HepG2 (cell line): Measurements from ENCODE around the gene ZMYM3. TPM values are rescaled to one million over a fixed set of nuclear protein-coding genes. Genes with fewer than 3 reads are reported as not detected.

Experiments used
- ATAC-seq: fragments of 200-7000 bp; cut with Tn5 transposase; 3 replicates; pipeline ENCODE4 v1.9.1; 2020; ENCODE audit warnings: mild to moderate bottlenecking, moderate library complexity
- Bru-seq: library from RNA; stranded (reverse); fragments of 400-500 nt; gene quantifications from one replicate; lab custom pipeline; 2021; lab: Mats Ljungman, UMichigan
- BruChase-seq, 2 experiments: library from RNA; stranded (reverse); fragments of 400-500 nt; gene quantifications; one replicate each; lab custom pipeline; 2021; lab: Mats Ljungman, UMichigan
- BruUV-seq: library from RNA; stranded (reverse); fragments of 400-500 nt; replicated peaks from 2 replicates; lab custom pipeline; 2021; lab: Mats Ljungman, UMichigan
- CTCF ChIA-PET: fragments of 300-600 bp; formaldehyde crosslinking; extraction: SDS; loops from one replicate; lab custom pipeline; 2021; ENCODE audit warnings: low total read pairs, inconsistent platforms, low intra/inter-chr PET ratio; lab: Yijun Ruan, JAX
- POLR2A ChIA-PET: fragments of 350-600 bp; sonication (Branson Sonifier 250); formaldehyde crosslinking; loops from one replicate; lab custom pipeline; 2020; ENCODE audit warnings: antibody characterized with exemption, inconsistent platforms; lab: Yijun Ruan, JAX
- DNase-seq: peaks from one replicate; pipeline ENCODE4 v3.0.0-alpha.2; 2015; ENCODE audit warnings: low spot score
- FAIRE-seq: peaks from 3 replicates; lab custom pipeline; 2011; peaks lifted over from hg19 to GRCh38; lab: Jason Lieb, UNC
- H2AFZ ChIP-seq: one replicate; pipeline ENCODE4 v1.6.1; 2011; ENCODE audit warnings: low read length, inconsistent platforms
- H3K27ac ChIP-seq: fragments of 300-600 bp; 3 replicates; pipeline ENCODE4 v1.8.0; 2011; ENCODE audit warnings: mixed run types, mild to moderate bottlenecking, mixed read lengths, low read length, inconsistent platforms; ENCODE audit not compliant: insufficient read depth; ENCODE audit errors: extremely low read length
- H3K27me3 ChIP-seq, 2 experiments: fragments of 200-600 bp in 1 of 2; 2 replicates in 1 of 2; 3 replicates in 1 of 2; pipeline versions ENCODE4 v1.6.0 to v1.8.0; 2011; ENCODE audit warnings: low read length in 2 of 2, mild to moderate bottlenecking in 2 of 2, moderate library complexity in 2 of 2, inconsistent platforms in 1 of 2; ENCODE audit not compliant: insufficient read depth in 2 of 2, control insufficient read depth in 1 of 2
- H3K36me3 ChIP-seq, 2 experiments: fragments of 200-600 bp in 1 of 2; replicated peaks in 1 of 2; 2 replicates in 1 of 2; 3 replicates in 1 of 2; pipeline versions ENCODE4 v1.5.1 to v1.8.0; 2011; ENCODE audit warnings: low read length in 2 of 2, inconsistent platforms in 1 of 2; ENCODE audit not compliant: insufficient read depth in 2 of 2, control insufficient read depth in 1 of 2
- H3K4me1 ChIP-seq: 2 replicates; pipeline ENCODE4 v1.5.1; 2012; ENCODE audit warnings: low read length, inconsistent platforms; ENCODE audit not compliant: insufficient read depth
- H3K4me2 ChIP-seq: 2 replicates; pipeline ENCODE4 v1.6.0; 2011; ENCODE audit warnings: low read depth, low read length, inconsistent platforms
- H3K4me3 ChIP-seq, 3 experiments: fragments of 200-600 bp in 1 of 3; sonication (generic), shearing (Covaris generic) in 1 of 3; replicated peaks in 1 of 3; 2 replicates each; pipeline ENCODE4 v1.5.1; 2011 to 2016; ENCODE audit warnings: low read length in 3 of 3, inconsistent platforms in 2 of 3, low read depth in 2 of 3, mild to moderate bottlenecking in 2 of 3, control low read depth in 1 of 3, mixed read lengths in 1 of 3; ENCODE audit not compliant: insufficient read depth in 1 of 3
- H3K79me2 ChIP-seq: one replicate; pipeline ENCODE4 v1.6.1; 2011; ENCODE audit warnings: low read length, inconsistent platforms; ENCODE audit not compliant: insufficient read depth
- H3K9ac ChIP-seq: 2 replicates; pipeline ENCODE4 v1.6.0; 2011; ENCODE audit warnings: mild to moderate bottlenecking, low read depth, low read length, inconsistent platforms; ENCODE audit not compliant: insufficient read depth
- H3K9me3 ChIP-seq: 2 replicates; pipeline ENCODE4 v1.5.1; 2012; ENCODE audit warnings: mild to moderate bottlenecking, low read length
- H4K20me1 ChIP-seq: 2 replicates; pipeline ENCODE4 v1.6.0; 2011; ENCODE audit warnings: inconsistent platforms, mild to moderate bottlenecking, low read length, moderate library complexity; ENCODE audit not compliant: insufficient read depth
- ARNTL ChIP-seq: sonication (generic); formaldehyde crosslinking; IDR thresholded peaks from 2 replicates; pipeline ENCODE4 v1.4.0; 2020; ENCODE audit warnings: mild to moderate bottlenecking, missing genetic modification reagents
- HNF4G ChIP-seq, 2 experiments: sonication (generic) in 1 of 2; formaldehyde crosslinking in 1 of 2; IDR thresholded peaks; 2 replicates each; pipeline versions ENCODE4 v1.4.0 to v1.6.1; 2011 to 2020; ENCODE audit warnings: borderline replicate concordance in 2 of 2, low read depth in 2 of 2, mild to moderate bottlenecking in 2 of 2, low read length in 1 of 2, missing genetic modification reagents in 1 of 2, moderate library complexity in 1 of 2
- KAT7 ChIP-seq: IDR thresholded peaks from 2 replicates; pipeline ENCODE4 v1.6.1; 2018; ENCODE audit warnings: borderline replicate concordance, missing compliant biosample characterization
- KDM3A ChIP-seq: IDR thresholded peaks from 2 replicates; pipeline ENCODE4 v1.6.1; 2018; ENCODE audit warnings: low read depth, missing compliant biosample characterization
- MED8 ChIP-seq: sonication (generic); formaldehyde crosslinking; IDR thresholded peaks from 2 replicates; pipeline ENCODE4 v1.8.1; 2023; ENCODE audit warnings: mild to moderate bottlenecking, missing genetic modification reagents; ENCODE audit not compliant: insufficient replicate concordance
- NAIF1 ChIP-seq: sonication (generic); formaldehyde crosslinking; IDR thresholded peaks from 2 replicates; pipeline ENCODE4 v1.5.0; 2020; ENCODE audit warnings: mild to moderate bottlenecking, missing genetic modification reagents, borderline replicate concordance
- ZNF121 ChIP-seq: sonication (generic); formaldehyde crosslinking; IDR thresholded peaks from 2 replicates; pipeline ENCODE4 v1.5.0; 2020; ENCODE audit warnings: mild to moderate bottlenecking, missing genetic modification reagents
- ZNF383 ChIP-seq: sonication (generic); formaldehyde crosslinking; IDR thresholded peaks from 2 replicates; pipeline ENCODE4 v1.4.0; 2020; ENCODE audit warnings: missing genetic modification reagents, mild to moderate bottlenecking, borderline replicate concordance
- ZNF451 ChIP-seq: sonication (generic); formaldehyde crosslinking; IDR thresholded peaks from 2 replicates; pipeline ENCODE4 v1.5.0; 2020; ENCODE audit warnings: mild to moderate bottlenecking, missing genetic modification reagents
- ZNF878 ChIP-seq: sonication (generic); formaldehyde crosslinking; IDR thresholded peaks from 2 replicates; pipeline ENCODE4 v1.8.1; 2023; ENCODE audit warnings: mild to moderate bottlenecking, missing genetic modification reagents, moderate library complexity
- WGBS: methylation state at CpG from one replicate; pipeline ENCODE4 v1.1.6; 2017; ENCODE audit warnings: low lambda C conversion rate; 5-methylcytosine and 5-hydroxymethylcytosine counted together
- in situ Hi-C: cut with HindIII; loops from 2 replicates; pipeline ENCODE4 v1.10.0; 2017; ENCODE audit warnings: low pct_unique_long_range_greater_than_20kb; ENCODE audit not compliant: extremely low pct_ligation_motif_present
- intact Hi-C: fragments of 100-400 bp; cut with micrococcal nuclease; formaldehyde crosslinking; loops from one replicate; pipeline ENCODE4 v1.10.0; 2022; ENCODE audit not compliant: unreplicated experiment
- long read RNA-seq, 2 experiments: library from RNA in 1 of 2; library from polyadenylated mRNA in 1 of 2; stranded (forward) in 1 of 2; unstranded in 1 of 2; transcript quantifications; one replicate each; pipeline ENCODE4 v2.0.0, GENCODE V29; 2019 to 2022
- polyA minus RNA-seq, 3 experiments: library from RNA; depleted of rRNA, polyadenylated mRNA; stranded (reverse); fragments of >200 nt; gene quantifications; 2 replicates each; pipeline ENCODE4 v1.2.3, GENCODE V29; 2011; ENCODE audit warnings: low replicate concordance in 1 of 3
- polyA plus RNA-seq, 8 experiments: library from polyadenylated mRNA; depleted of rRNA in 3 of 8; stranded (reverse) in 7 of 8; unstranded in 1 of 8; fragments of >200 nt; fragmentation: Illumina TruSeq in 4 of 8; extraction: Trizol in 4 of 8; gene quantifications; 2 replicates each; pipeline versions ENCODE4 v1.2.1 to v1.2.3, GENCODE V29; 2011 to 2016; ENCODE audit warnings: low read depth in 4 of 8, missing spikeins in 1 of 8, mixed read lengths in 1 of 8; ENCODE audit not compliant: insufficient read depth in 1 of 8
- total RNA-seq, 5 experiments: library from RNA; depleted of rRNA; stranded (reverse); fragments of >200 nt; fragmentation: Illumina TruSeq; extraction: Trizol; gene quantifications; 2 replicates each; pipeline ENCODE4 v1.2.3, GENCODE V29; 2016; ENCODE audit warnings: low read depth in 1 of 5
- TF ChIP-seq, protein P1 (sequence below): sonication (generic); formaldehyde crosslinking; IDR thresholded peaks from 2 replicates; pipeline ENCODE4 v1.4.0; 2020; ENCODE audit warnings: missing genetic modification reagents
- TF ChIP-seq, protein P2 (sequence below): sonication (generic); formaldehyde crosslinking; IDR thresholded peaks from 2 replicates; pipeline ENCODE4 v1.8.0; 2022; ENCODE audit warnings: mild to moderate bottlenecking, missing genetic modification reagents

The ZMYM3 gene
- 26.4 and 34.7 TPM in 2 replicates for total RNA-seq (2016; rRNA removed; fragmentation: Illumina TruSeq; extraction: Trizol)
- 4.0 and 4.2 TPM in 2 replicates for total RNA-seq (2016; cell fraction: cytosol; rRNA removed; fragmentation: Illumina TruSeq; extraction: Trizol; ENCODE audit: low read depth)
- 26.2 and 32.3 TPM in 2 replicates for total RNA-seq (2016; cell fraction: insoluble cytoplasmic fraction; rRNA removed; fragmentation: Illumina TruSeq; extraction: Trizol)
- total RNA-seq (2016; cell fraction: membrane; rRNA removed; fragmentation: Illumina TruSeq; extraction: Trizol), result 8.5 and 9.0 TPM in 2 replicates
- 27.9 and 28.4 TPM in 2 replicates for total RNA-seq (2016; cell fraction: nucleus; rRNA removed; fragmentation: Illumina TruSeq; extraction: Trizol)
- polyA plus RNA-seq (2011; rRNA removed), result 35.4 and 41.5 TPM in 2 replicates
- polyA plus RNA-seq (2011; cell fraction: cytosol; rRNA removed), result 22.2 and 22.7 TPM in 2 replicates
- polyA plus RNA-seq (2011; cell fraction: nucleus; rRNA removed), result 139 and 141 TPM in 2 replicates
- 34.7 and 36.0 TPM in 2 replicates for polyA plus RNA-seq (2012)
- 1.3 and 1.5 TPM in 2 replicates for polyA plus RNA-seq (2016; cell fraction: cytosol; fragmentation: Illumina TruSeq; extraction: Trizol; ENCODE audit: low read depth)
- 23.8 and 29.3 TPM in 2 replicates for polyA plus RNA-seq (2016; cell fraction: insoluble cytoplasmic fraction; fragmentation: Illumina TruSeq; extraction: Trizol; ENCODE audit: low read depth)
- 3.9 and 4.4 TPM in 2 replicates for polyA plus RNA-seq (2016; cell fraction: membrane; fragmentation: Illumina TruSeq; extraction: Trizol; ENCODE audit: low read depth)
- polyA plus RNA-seq (2016; cell fraction: nucleus; fragmentation: Illumina TruSeq; extraction: Trizol; ENCODE audit: insufficient read depth, low read depth), result 56.0 and 62.2 TPM in 2 replicates
- polyA minus RNA-seq (2011; rRNA and poly(A)+ RNA removed; ENCODE audit: low replicate concordance), result 41.9 and 70.9 TPM in 2 replicates
- 35.6 and 37.1 TPM in 2 replicates for polyA minus RNA-seq (2011; cell fraction: cytosol; rRNA and poly(A)+ RNA removed)
- polyA minus RNA-seq (2011; cell fraction: nucleus; rRNA and poly(A)+ RNA removed), result 37.1 and 49.9 TPM in 2 replicates
- Bru-seq, nascent RNA, result percentile 65 among the genes with signal in this experiment
- BruChase-seq, experiment 1, labeled RNA remaining after a 6-hour chase, result percentile 88 among the genes with signal in this experiment
- BruChase-seq, experiment 2, labeled RNA remaining after a 2-hour chase, result percentile 80 among the genes with signal in this experiment
- long read RNA-seq, experiment 1, partial matches to known transcripts, result 11 of 14 reads
- long read RNA-seq, experiment 1, other reads (novel, unspliced or antisense), result 2 of 14 reads
- long read RNA-seq, experiment 2, full-length matches to known transcripts, result 7 of 41 reads
- long read RNA-seq, experiment 2, partial matches to known transcripts, result 18 of 41 reads
- long read RNA-seq, experiment 2, other reads (novel, unspliced or antisense), result 16 of 41 reads

GRCh38 chrX:71254092-71254963 is at the start of gene ZMYM3:
ZMYM3 (minus strand) TSS chrX:71254140; CDS start chrX:71253255, 885 bp downstream.
- intact Hi-C loops, result loop anchor here (5.0 kb wide), 1 partner anchor 72 kb away; no protein-coding TSS in a partner anchor
- Histone ChIP-seq H3K4me2 (peak within 1 kb of the TSS; percentile 85), H3K4me1 (peaks cover 35% of the 10 kb centered on the region), H3K9ac (peak within 1 kb of the TSS; percentile 80), H3K79me2 (peaks cover 18% of the 10 kb centered on the region), H3K9me3 (no peaks in the 10 kb centered on the region), H3K27me3 (no peaks in the 10 kb centered on the region; a peak in 1 of 5 replicates), H4K20me1 (no peaks in the 10 kb centered on the region), H3K4me3 (peak within 1 kb of the TSS; percentile 76 to 88 (median 83)), H3K36me3 (peaks cover 4 to 7% of the 10 kb centered on the region in 2 experiments; a peak in 2 of 5 replicates), H3K27ac (peak within 1 kb of the TSS; percentile 78), H2AFZ (no peak within 1 kb of the TSS)
- peak; percentile 63 for FAIRE-seq
- peak; percentile 67 for DNase-seq
- CTCF ChIA-PET, result no interaction called here
- peak; percentile 94 for ATAC-seq
- BruUV-seq, result no TSS peak
- POLR2A ChIA-PET, result interaction anchor here (0.6 to 2.4 kb wide), 12 partner anchors 9 to 136 kb away, joined by 3 to 18 read pairs (median 4); partner anchors contain the start of genes MED12, NONO and TAF1
- 2% methylated on average over 16 of the region's 54 CpGs for WGBS
- in situ Hi-C loops, result no loop called here
- TF ChIP-seq ARNTL (CRISPR knock-in tag) (no peak), NAIF1 (CRISPR knock-in tag) (peak; percentile 15; the same call in 1 of the 2 replicates), HNF4G (IDR thresholded peaks at IDR 0.05; ENCODE audit: borderline replicate concordance, low read depth, low read length) (no peak; the same call in 1 of the 2 replicates), HNF4G (CRISPR knock-in tag; IDR thresholded peaks at IDR 0.05; ENCODE audit: borderline replicate concordance, low read depth) (no peak), MED8 (CRISPR knock-in tag) (no peak), KAT7 (CRISPR knock-in tag) (no peak), ZNF121 (CRISPR knock-in tag) (0 out of 2 replicates have a peak, but pooled peaks have one; percentile 22), ZNF451 (no peak), ZNF383 (CRISPR knock-in tag) (no peak), KDM3A (CRISPR knock-in tag) (no peak), ZNF878 (no peak)
- TF ChIP-seq, protein P1, sequence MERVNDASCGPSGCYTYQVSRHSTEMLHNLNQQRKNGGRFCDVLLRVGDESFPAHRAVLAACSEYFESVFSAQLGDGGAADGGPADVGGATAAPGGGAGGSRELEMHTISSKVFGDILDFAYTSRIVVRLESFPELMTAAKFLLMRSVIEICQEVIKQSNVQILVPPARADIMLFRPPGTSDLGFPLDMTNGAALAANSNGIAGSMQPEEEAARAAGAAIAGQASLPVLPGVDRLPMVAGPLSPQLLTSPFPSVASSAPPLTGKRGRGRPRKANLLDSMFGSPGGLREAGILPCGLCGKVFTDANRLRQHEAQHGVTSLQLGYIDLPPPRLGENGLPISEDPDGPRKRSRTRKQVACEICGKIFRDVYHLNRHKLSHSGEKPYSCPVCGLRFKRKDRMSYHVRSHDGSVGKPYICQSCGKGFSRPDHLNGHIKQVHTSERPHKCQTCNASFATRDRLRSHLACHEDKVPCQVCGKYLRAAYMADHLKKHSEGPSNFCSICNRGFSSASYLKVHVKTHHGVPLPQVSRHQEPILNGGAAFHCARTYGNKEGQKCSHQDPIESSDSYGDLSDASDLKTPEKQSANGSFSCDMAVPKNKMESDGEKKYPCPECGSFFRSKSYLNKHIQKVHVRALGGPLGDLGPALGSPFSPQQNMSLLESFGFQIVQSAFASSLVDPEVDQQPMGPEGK, result peak; percentile 85
- TF ChIP-seq, protein P2, sequence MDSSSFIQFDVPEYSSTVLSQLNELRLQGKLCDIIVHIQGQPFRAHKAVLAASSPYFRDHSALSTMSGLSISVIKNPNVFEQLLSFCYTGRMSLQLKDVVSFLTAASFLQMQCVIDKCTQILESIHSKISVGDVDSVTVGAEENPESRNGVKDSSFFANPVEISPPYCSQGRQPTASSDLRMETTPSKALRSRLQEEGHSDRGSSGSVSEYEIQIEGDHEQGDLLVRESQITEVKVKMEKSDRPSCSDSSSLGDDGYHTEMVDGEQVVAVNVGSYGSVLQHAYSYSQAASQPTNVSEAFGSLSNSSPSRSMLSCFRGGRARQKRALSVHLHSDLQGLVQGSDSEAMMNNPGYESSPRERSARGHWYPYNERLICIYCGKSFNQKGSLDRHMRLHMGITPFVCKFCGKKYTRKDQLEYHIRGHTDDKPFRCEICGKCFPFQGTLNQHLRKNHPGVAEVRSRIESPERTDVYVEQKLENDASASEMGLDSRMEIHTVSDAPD, result no peak
